ENCODE measurements around the gene IQGAP1. TPM values are rescaled to one million over a fixed set of nuclear protein-coding genes. Genes with fewer than 3 reads are reported as not detected.

The IQGAP1 gene
- total RNA-seq, 3 donors from 2014 or later (not counting 1 experiment from before 2014, with no cell fraction given), result 431 to 493 (median 446) TPM

DNA sequence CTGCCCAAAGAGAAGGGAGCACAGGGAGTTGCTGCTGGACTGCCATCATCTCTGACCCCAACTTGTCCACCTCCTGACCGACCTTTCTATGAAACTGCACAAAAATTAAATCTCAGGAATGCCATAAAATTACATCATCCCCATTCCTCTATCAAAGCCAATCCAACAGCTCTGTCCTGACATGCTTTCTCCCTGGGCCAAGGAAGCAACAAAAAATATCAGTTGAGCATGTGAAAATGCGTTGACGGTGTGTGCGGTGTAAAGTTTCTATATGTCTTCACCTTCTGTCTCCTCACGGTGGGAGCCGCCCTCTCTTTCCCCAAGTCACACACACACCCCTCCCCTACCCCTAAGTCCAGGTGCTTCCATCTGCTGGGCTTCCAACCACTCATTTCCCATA lies 39.6 kb upstream of the IQGAP1 start:
- H3K4me1 ChIP-seq (ENCODE audit: control insufficient read depth, insufficient read depth, low read length), result peaks cover 12% of the 10 kb centered on the region
- TF ChIP-seq, protein P1, sequence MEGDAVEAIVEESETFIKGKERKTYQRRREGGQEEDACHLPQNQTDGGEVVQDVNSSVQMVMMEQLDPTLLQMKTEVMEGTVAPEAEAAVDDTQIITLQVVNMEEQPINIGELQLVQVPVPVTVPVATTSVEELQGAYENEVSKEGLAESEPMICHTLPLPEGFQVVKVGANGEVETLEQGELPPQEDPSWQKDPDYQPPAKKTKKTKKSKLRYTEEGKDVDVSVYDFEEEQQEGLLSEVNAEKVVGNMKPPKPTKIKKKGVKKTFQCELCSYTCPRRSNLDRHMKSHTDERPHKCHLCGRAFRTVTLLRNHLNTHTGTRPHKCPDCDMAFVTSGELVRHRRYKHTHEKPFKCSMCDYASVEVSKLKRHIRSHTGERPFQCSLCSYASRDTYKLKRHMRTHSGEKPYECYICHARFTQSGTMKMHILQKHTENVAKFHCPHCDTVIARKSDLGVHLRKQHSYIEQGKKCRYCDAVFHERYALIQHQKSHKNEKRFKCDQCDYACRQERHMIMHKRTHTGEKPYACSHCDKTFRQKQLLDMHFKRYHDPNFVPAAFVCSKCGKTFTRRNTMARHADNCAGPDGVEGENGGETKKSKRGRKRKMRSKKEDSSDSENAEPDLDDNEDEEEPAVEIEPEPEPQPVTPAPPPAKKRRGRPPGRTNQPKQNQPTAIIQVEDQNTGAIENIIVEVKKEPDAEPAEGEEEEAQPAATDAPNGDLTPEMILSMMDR (IDR thresholded peaks at IDR 0.05), result no peak
- Mint-ChIP-seq H3K9me3 (no peaks in the 10 kb centered on the region), H3K27me3 (ENCODE audit: low read depth in 2 of 2) (peaks cover 0 to 2% of the 10 kb centered on the region in 2 donors), H3K4me3 (no peak overlapping the region), H3K27ac (no peak overlapping the region), H3K4me1 (peaks cover 7 to 18% of the 10 kb centered on the region in 2 donors), H3K36me3 (no peaks in the 10 kb centered on the region)
- no peaks in the 10 kb centered on the region for H3K36me3 ChIP-seq (ENCODE audit: control insufficient read depth, insufficient read depth, low read length)
- WGBS (ENCODE audit: insufficient coverage), result 98% methylated on average over 6 of the region's 6 CpGs
- no peak for ATAC-seq
- H3K4me3 ChIP-seq (ENCODE audit: low read length), result no peak overlapping the region
- DNase-seq, result no peak
- no peaks in the 10 kb centered on the region for H3K9me3 ChIP-seq (ENCODE audit: control insufficient read depth, insufficient read depth, low read length)
- intact Hi-C loops (cut with micrococcal nuclease), result no loop called here
- H3K27ac ChIP-seq (ENCODE audit: low read length), result no peak overlapping the region
- H3K27me3 ChIP-seq (ENCODE audit: control insufficient read depth, insufficient read depth, low read length), result no peaks in the 10 kb centered on the region

DNA sequence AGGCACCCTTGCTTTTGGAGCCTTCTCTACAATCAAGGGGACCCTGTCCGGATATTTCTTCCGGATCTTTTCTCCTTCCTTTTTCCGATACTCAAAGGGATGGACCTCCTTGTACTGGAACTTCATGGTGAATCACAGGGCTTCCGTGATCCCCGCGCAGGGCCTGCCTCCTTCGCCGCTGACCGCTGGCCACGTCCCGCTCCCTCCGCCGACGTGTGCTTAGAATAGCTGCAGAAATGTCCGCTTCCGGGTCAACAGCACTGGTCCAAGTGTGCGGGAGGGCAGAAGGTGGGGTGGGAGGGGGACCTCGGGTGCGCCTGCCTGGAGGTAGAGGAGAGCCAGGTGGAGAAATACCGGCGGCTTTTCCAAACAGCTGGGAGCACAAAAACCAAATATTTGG lies 39.0 kb upstream of the IQGAP1 start:
- intact Hi-C loops (cut with micrococcal nuclease), result no loop called here
- no peaks in the 10 kb centered on the region for H3K36me3 Mint-ChIP-seq
- DNase-seq (no peak), ATAC-seq (no peak)
- no peak overlapping the region for H3K4me3 Mint-ChIP-seq
- TF ChIP-seq, protein P1 (IDR thresholded peaks at IDR 0.05), result no peak
- peaks cover 0 to 2% of the 10 kb centered on the region in 2 donors for H3K27me3 Mint-ChIP-seq (ENCODE audit: low read depth in 2 of 2)
- Histone ChIP-seq H3K27me3 (ENCODE audit: control insufficient read depth, insufficient read depth, low read length) (no peaks in the 10 kb centered on the region), H3K4me1 (ENCODE audit: control insufficient read depth, insufficient read depth, low read length) (peaks cover 12% of the 10 kb centered on the region), H3K4me3 (ENCODE audit: low read length) (no peak overlapping the region), H3K27ac (ENCODE audit: low read length) (no peak overlapping the region), H3K9me3 (ENCODE audit: control insufficient read depth, insufficient read depth, low read length) (no peaks in the 10 kb centered on the region), H3K36me3 (ENCODE audit: control insufficient read depth, insufficient read depth, low read length) (no peaks in the 10 kb centered on the region)
- H3K4me1 Mint-ChIP-seq, result peaks cover 7 to 18% of the 10 kb centered on the region in 2 donors
- 97% methylated on average over 19 of the region's 21 CpGs for WGBS (ENCODE audit: insufficient coverage)
- no peak overlapping the region for H3K27ac Mint-ChIP-seq
- no peaks in the 10 kb centered on the region for H3K9me3 Mint-ChIP-seq

GRCh38 chr15:90349821-90350220 lies 38.2 kb upstream of the IQGAP1 start:
- TF ChIP-seq, protein P1 (IDR thresholded peaks at IDR 0.05), result no peak
- Histone ChIP-seq H3K9me3 (ENCODE audit: control insufficient read depth, insufficient read depth, low read length) (no peaks in the 10 kb centered on the region), H3K4me3 (ENCODE audit: low read length) (no peak overlapping the region), H3K4me1 (ENCODE audit: control insufficient read depth, insufficient read depth, low read length) (peaks cover 12% of the 10 kb centered on the region), H3K36me3 (ENCODE audit: control insufficient read depth, insufficient read depth, low read length) (no peaks in the 10 kb centered on the region), H3K27me3 (ENCODE audit: control insufficient read depth, insufficient read depth, low read length) (no peaks in the 10 kb centered on the region), H3K27ac (ENCODE audit: low read length) (no peak overlapping the region)
- ATAC-seq (no peak), DNase-seq (peak in 1 of 2 donors; percentile 36)
- no peak overlapping the region for H3K4me3 Mint-ChIP-seq
- intact Hi-C loops (cut with micrococcal nuclease), result no loop called here
- 66% methylated on average over 9 of the region's 9 CpGs for WGBS (ENCODE audit: insufficient coverage)
- peaks cover 7 to 18% of the 10 kb centered on the region in 2 donors for H3K4me1 Mint-ChIP-seq
- no peaks in the 10 kb centered on the region for H3K9me3 Mint-ChIP-seq
- H3K27me3 Mint-ChIP-seq (ENCODE audit: low read depth in 2 of 2), result peaks cover 0 to 2% of the 10 kb centered on the region in 2 donors
- H3K36me3 Mint-ChIP-seq, result no peaks in the 10 kb centered on the region
- no peak overlapping the region for H3K27ac Mint-ChIP-seq

- no peaks in the 10 kb centered on the region for H3K9me3 ChIP-seq (ENCODE audit: control insufficient read depth, insufficient read depth, low read length)
- TF ChIP-seq, protein P1 (IDR thresholded peaks at IDR 0.05), result no peak
- no peaks in the 10 kb centered on the region for H3K36me3 Mint-ChIP-seq
- peak overlapping the region; percentile 88 for H3K4me3 Mint-ChIP-seq
- peak overlapping the region; percentile 71 for H3K4me3 ChIP-seq (ENCODE audit: low read length)
- no peaks in the 10 kb centered on the region for H3K9me3 Mint-ChIP-seq
- H3K4me1 Mint-ChIP-seq, result peaks cover 7 to 18% of the 10 kb centered on the region in 2 donors
- no peaks in the 10 kb centered on the region for H3K36me3 ChIP-seq (ENCODE audit: control insufficient read depth, insufficient read depth, low read length)
- peak overlapping the region; percentile 62 to 92 for H3K27ac Mint-ChIP-seq
- intact Hi-C loops (cut with micrococcal nuclease), result no loop called here
- H3K27me3 ChIP-seq (ENCODE audit: control insufficient read depth, insufficient read depth, low read length), result no peaks in the 10 kb centered on the region
- ATAC-seq, result peak in 2 of 3 donors; percentile 4 to 9
- peaks cover 0 to 2% of the 10 kb centered on the region in 2 donors for H3K27me3 Mint-ChIP-seq (ENCODE audit: low read depth in 2 of 2)
- DNase-seq, result no peak
- H3K4me1 ChIP-seq (ENCODE audit: control insufficient read depth, insufficient read depth, low read length), result peaks cover 12% of the 10 kb centered on the region
- WGBS (ENCODE audit: insufficient coverage), result 40% methylated on average over 25 of the region's 25 CpGs
- H3K27ac ChIP-seq (ENCODE audit: low read length), result no peak overlapping the region
These were observed 36.4 kb upstream of the IQGAP1 start for GRCh38 chr15:90351479-90352106.
